Right cardiac atrium (tissue), 5 donors: ENCODE data around the gene MUC22. TPM values are rescaled to one million over a fixed set of nuclear protein-coding genes. Genes with fewer than 3 reads are reported as not detected.
"Not testable (repeated sequence)": the region's sequence is repeated elsewhere in the genome, so short reads cannot be mapped to it uniquely, and the experiment has no call there.

Experiments used
- ATAC-seq, 2 donors: fragments of 200-7000 bp; cut with Tn5 transposase; one replicate each; pipeline versions ENCODE4 v1.8.0 to v1.9.1; 2020; ENCODE audit warnings: moderate library complexity in 2 of 2, mild to moderate bottlenecking in 1 of 2
- DNase-seq, 3 donors: peaks; one replicate each; pipeline ENCODE4 v3.0.0-alpha.2; 2020
- H3K27ac ChIP-seq: one replicate; pipeline ENCODE4 v1.5.1; 2013; ENCODE audit warnings: mild to moderate bottlenecking, low read length, control low read depth, moderate library complexity
- H3K27me3 ChIP-seq: one replicate; pipeline ENCODE4 v1.6.1; 2013; ENCODE audit not compliant: control insufficient read depth, insufficient read depth
- H3K4me1 ChIP-seq: one replicate; pipeline ENCODE4 v1.6.1; 2013; ENCODE audit warnings: low read length; ENCODE audit not compliant: control insufficient read depth, insufficient read depth
- H3K4me3 ChIP-seq: one replicate; pipeline ENCODE4 v1.5.1; 2013; ENCODE audit warnings: low read length, control low read depth
- H3K9me3 ChIP-seq: one replicate; pipeline ENCODE4 v1.6.1; 2013; ENCODE audit warnings: low read length; ENCODE audit not compliant: control insufficient read depth
- WGBS: extraction: QIAGEN DNeasy Blood & Tissue Kit; methylation state at CpG from one replicate; pipeline ENCODE4 v1.1.7; 2013; 5-methylcytosine and 5-hydroxymethylcytosine counted together
- intact Hi-C, 4 donors: fragments of 100-400 bp; cut with DNase I; formaldehyde crosslinking; loops; one replicate each; pipeline versions ENCODE4 v1.11.0 to v1.14.0; 2022 to 2023
- polyA plus RNA-seq: library from polyadenylated mRNA; stranded (reverse); fragments of 200-250 nt; gene quantifications from one replicate; pipeline ENCODE4 v1.2.3, GENCODE V29; 2013
- total RNA-seq, 4 donors: library from RNA; stranded (reverse); fragmentation: NEBNext Ultra II Directional; extraction: Animal tissue kit (Norgen Biotek cat#: 25700); gene quantifications; one replicate each; pipeline ENCODE4 v1.2.1, GENCODE V29; 2021
- donor health status: healthy with polysubstance abuse.
- donor health status: DM: no; HTN: yes; CAD: no.
- donor health status: DM: no; HTN: no; CAD: no.
- donor health status: DM: no; HTN: yes; CAD: no; lungs with severe emphysema.
- donor health status: DM: yes; HTN: yes; CAD: no.

Gene MUC22
- total and polyA plus RNA-seq, 5 donors = 0.06 to 0.14 (median 0.10) TPM; not detected in 1

DNA sequence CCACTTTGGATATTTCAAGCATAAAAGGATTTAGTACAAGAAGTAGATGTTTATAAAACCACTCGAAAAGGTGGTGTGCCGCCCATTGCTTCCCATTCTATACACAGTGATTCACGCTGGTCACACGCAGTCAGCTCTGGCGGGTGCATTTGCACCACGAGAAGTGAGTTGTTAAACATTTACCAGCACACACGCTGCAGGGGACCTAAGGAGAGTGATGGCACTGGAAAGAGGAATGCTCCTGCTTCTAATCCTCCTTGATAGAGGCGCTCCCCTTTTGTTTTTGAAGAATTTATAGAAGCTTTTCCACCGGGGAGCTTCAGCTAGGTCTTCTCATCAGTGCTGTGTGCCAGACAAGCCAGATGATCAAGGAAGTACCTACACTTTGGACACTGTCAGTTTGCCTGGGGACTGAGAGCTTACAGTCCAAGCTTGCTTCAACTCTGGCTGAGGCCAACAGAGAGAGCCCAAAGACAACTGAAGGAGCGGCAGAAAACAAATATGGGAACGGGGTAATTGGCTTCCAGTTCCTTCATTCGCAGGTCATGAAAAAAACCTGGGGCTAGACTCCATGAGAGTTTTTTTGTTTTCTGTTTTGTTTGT lies 31.2 kb downstream of the MUC22 start:
- no peak overlapping the region for H3K4me3 ChIP-seq
- H3K9me3 ChIP-seq = no peaks in the 10 kb centered on the region
- H3K4me1 ChIP-seq = no peaks in the 10 kb centered on the region
- no peaks in the 10 kb centered on the region for H3K27me3 ChIP-seq
- H3K27ac ChIP-seq = no peak overlapping the region
- 75% methylated on average over 12 of the region's 12 CpGs for WGBS
- no peak for DNase-seq
- intact Hi-C loops = no loop called here
- ATAC-seq = no peak

DNA sequence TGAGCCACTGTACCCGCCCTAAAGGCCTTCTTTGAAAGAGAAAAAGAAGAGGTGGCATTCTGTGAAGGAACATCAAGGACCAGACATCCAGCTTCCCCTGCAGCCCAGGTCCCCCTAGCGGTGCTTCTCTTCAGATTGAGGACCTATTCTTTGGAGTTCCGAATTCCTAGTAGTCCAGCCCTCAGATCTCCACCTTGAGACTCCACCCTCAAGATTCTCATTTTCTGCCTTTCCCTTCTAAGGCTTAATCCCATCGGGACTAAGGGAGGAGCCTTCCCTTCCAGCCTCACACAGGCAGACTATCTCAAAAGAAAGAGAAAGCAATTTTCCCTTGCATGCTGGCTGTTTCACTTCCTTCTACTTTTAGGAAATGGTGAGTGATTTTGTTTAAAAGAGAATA lies 32.5 kb downstream of the MUC22 start:
- no peak overlapping the region for H3K27ac ChIP-seq
- H3K4me3 ChIP-seq = no peak overlapping the region
- peak; percentile 42 to 56 for ATAC-seq
- DNase-seq = peak in 2 of 3 donors; percentile 31 to 68
- no peaks in the 10 kb centered on the region for H3K4me1 ChIP-seq
- intact Hi-C loops = no loop called here
- no peaks in the 10 kb centered on the region for H3K9me3 ChIP-seq
- H3K27me3 ChIP-seq = no peaks in the 10 kb centered on the region
- WGBS = 30% methylated on average over 4 of the region's 4 CpGs

DNA sequence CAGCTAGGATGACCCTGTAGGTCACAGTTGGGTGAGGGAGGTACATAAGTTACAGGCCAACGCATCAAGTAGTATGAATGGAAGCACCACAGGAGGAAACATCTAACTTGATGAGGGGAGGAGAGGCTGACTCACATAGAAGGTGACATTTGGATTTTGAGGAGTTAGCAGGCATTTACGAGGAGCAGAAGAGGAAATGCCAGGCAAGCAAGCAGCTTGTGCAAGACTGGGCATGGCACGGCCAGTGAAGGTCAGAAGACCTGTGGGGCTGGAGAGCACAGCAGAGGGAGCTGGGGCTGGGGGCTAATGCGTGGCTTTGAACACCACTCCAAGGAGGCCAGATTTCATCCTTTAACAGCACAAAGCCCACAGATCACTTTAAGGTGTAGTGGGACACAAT lies 37.8 kb downstream of the MUC22 start:
- intact Hi-C loops = no loop called here
- Histone ChIP-seq H3K27ac (no peak overlapping the region), H3K9me3 (no peaks in the 10 kb centered on the region), H3K27me3 (no peaks in the 10 kb centered on the region), H3K4me3 (no peak overlapping the region), H3K4me1 (no peaks in the 10 kb centered on the region)
- DNase-seq (no peak), ATAC-seq (no peak)
- 79% methylated on average over 4 of the region's 4 CpGs for WGBS

DNA sequence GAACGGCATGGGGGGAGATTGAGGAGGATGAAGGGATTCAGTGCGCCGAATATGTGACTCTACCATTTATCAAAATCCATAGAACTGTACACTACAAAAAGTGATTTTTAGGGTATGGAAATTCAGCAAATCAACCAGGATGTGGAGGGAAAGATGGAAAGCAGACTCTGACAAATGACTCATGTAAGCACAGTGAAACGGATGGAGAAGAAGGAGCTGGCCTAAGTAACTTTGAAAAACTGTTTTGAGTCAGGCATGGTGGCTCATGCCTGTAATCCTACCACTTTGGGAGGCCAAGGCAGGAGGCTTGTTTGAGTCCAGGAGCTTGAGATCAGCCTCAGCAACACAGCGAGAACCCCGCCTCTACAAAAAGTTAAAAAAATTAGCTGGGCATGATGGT lies 39.2 kb downstream of the MUC22 start:
- H3K4me1 ChIP-seq = no peaks in the 10 kb centered on the region
- no peak overlapping the region for H3K27ac ChIP-seq
- DNase-seq (no peak), ATAC-seq (no peak)
- no peaks in the 10 kb centered on the region for H3K9me3 ChIP-seq
- intact Hi-C loops = no loop called here
- 92% methylated on average over 6 of the region's 6 CpGs for WGBS
- H3K4me3 ChIP-seq = no peak overlapping the region
- no peaks in the 10 kb centered on the region for H3K27me3 ChIP-seq

DNA sequence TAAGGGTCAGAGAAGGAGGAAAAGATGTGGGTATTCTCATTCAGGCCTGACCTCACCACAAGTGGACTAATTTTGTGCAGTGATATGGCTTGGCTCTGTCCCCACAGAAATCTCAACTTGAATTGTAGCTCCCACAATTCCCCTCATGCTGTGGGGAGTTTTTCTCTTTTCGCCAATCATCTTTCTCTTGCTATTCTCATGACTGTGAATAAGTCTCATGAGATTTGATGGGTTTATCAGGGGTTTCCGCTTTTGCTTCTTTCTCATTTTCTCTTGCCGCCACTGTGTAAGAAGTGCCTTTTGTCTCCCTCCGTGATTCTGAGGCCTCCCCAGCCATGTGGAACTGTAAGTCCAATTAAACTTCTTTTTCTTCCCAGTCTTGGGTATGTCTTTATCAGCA lies 42.9 kb downstream of the MUC22 start:
- DNase-seq, H3K4me1 ChIP-seq, H3K4me3 ChIP-seq, H3K27ac ChIP-seq, H3K27me3 ChIP-seq, intact Hi-C loops, H3K9me3 ChIP-seq: not testable (repeated sequence)
- 61% methylated on average over 4 of the region's 4 CpGs for WGBS
- ATAC-seq = peak in 1 of 2 donors; percentile 23

DNA sequence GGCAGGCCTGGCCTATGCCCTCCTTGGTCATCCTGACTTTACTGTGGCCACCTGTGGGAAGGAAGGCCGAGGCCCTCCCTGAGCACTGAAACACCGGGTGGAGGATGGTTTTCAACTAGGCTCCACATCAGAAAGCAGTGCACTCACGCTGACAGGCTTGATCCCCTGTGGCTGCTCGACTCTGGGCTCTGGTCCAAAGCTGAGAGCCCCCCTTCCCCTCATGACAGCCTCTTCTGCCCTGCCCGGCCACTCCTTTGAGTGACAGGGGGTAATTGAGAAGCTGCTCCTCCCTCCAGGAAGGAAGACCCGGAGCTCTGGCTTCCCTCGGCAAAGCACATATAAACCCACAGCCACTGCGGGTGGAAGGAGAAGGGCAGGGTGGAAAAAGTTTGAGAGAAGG lies 43.6 kb downstream of the MUC22 start:
- DNase-seq = peak in 2 of 3 donors; percentile 48 to 63
- Histone ChIP-seq H3K27me3 (no peaks in the 10 kb centered on the region), H3K4me3 (no peak overlapping the region), H3K4me1 (no peaks in the 10 kb centered on the region), H3K27ac (no peak overlapping the region), H3K9me3 (no peaks in the 10 kb centered on the region)
- peak; percentile 14 to 35 for ATAC-seq
- intact Hi-C loops = no loop called here
- 9% methylated on average over 8 of the region's 8 CpGs for WGBS

DNA sequence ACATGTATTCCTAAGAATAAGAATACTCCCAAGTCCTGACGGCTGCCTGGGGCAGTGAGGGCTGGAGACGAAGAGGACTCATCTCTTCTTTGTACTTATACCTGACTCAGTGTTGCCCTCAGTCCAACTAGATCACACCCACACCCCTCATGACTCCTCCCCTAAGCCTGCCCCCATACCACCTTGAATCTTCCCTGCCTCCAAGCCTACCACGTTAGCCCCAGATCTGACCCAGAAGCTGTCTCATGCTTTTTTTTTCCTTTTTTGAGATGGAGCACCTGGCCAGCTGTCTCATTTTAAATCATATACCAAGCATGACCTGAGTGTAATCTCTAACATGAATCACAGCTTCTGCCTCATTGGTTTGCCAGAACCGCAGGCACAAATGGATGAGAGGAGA lies 45.2 kb downstream of the MUC22 start:
- H3K9me3 ChIP-seq = no peaks in the 10 kb centered on the region
- 85% methylated on average over 4 of the region's 4 CpGs for WGBS
- intact Hi-C loops = no loop called here

DNA sequence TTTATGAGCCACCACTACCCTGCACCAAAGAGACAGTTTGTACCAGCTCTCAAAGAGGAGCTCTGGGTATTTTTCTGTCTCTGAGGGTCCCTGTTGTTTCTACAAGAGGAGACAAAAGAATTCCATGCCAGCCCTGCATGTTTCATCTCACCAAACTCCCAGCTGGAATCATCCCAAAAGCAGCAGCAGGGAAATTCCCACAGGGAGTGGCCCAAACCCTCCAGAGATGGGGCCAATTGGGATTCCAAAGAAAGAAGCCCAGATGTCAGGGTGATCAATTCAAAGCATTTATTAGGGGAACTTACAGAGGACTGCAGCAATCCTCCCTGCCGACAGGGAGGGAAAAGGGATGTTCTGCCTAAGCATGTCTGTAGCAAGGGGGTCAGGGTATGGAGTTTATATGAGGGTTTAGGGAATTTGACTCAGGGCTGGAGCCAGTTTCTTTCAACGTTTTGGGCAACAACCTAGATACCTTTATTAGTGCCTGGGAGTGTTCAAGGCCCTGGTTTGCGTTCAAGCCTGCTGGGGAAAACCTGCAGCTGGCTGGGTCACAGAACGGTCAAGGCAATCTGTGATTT lies 47.2 kb downstream of the MUC22 start:
- WGBS = 49% methylated on average over 4 of the region's 4 CpGs
- DNase-seq = no peak
- no peaks in the 10 kb centered on the region for H3K9me3 ChIP-seq
- no peak overlapping the region for H3K27ac ChIP-seq
- no peak overlapping the region for H3K4me3 ChIP-seq
- no peaks in the 10 kb centered on the region for H3K27me3 ChIP-seq
- H3K4me1 ChIP-seq = no peaks in the 10 kb centered on the region
- ATAC-seq = no peak
- intact Hi-C loops = no loop called here

More for the DNA sequence above, 45.2 kb downstream of the MUC22 start:
- ATAC-seq = no peak
- DNase-seq = no peak
- Histone ChIP-seq H3K27ac (no peak overlapping the region), H3K4me1 (no peaks in the 10 kb centered on the region), H3K4me3 (no peak overlapping the region), H3K27me3 (no peaks in the 10 kb centered on the region)

DNA sequence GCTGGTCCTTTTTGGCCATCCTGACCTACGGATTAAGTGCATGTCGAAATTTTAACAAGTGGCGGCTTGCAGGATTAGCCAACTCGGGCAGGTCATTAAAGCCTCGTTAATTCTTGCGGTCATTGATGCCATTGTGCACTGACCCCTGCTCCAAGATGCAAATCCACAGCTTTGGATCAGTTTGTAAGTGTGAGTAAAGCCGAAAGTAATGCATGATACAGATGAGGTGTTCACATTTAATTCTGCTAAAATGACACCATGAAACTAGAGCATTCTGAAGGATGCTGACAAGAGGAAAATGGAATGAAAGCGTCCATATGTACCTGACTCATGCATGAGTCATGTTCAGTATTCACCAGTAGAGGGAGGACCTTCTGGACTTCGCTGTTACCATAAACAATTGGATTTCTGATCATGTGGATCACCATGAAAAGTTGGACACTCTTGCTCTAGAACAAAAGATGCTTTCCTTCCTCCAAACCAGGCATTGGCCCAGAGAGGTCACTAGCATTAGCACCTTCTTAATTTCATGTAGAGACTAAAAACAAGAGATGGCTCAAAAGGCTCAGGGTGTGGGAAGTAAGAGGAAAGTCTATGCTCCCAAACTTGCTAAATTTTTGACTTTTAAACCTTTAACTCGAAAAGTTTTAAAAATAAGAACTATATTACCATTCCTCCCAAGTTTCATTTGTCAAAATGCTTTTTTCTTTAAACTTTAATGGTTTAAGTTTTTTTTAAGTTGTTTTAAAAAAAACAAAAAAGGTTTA lies 48.0 kb downstream of the MUC22 start:
- Histone ChIP-seq H3K4me1 (no peaks in the 10 kb centered on the region), H3K9me3 (no peaks in the 10 kb centered on the region), H3K4me3 (no peak overlapping the region), H3K27me3 (no peaks in the 10 kb centered on the region), H3K27ac (no peak overlapping the region)
- no peak for DNase-seq
- 68% methylated on average over 10 of the region's 10 CpGs for WGBS
- intact Hi-C loops = no loop called here
- ATAC-seq = peak in 1 of 2 donors; percentile 36

DNA sequence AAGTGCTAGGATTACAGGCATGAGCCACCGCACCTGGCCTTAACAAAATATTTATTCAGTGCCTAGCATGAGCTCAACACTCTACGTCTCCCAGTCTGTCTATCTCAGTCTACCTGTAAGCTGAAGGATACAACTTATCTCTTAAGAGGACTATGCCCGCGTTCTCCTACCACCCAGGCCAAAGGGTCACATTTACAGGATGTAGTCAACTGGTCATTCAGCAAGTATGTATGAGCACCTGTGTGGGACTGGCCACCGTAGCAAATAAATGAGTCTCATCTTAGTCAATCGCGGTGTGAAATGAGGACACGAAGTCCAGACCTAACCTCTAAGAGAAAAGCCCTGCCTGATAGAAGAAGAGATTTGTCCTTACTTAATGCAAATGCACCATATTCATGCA lies 49.9 kb downstream of the MUC22 start:
- no peaks in the 10 kb centered on the region for H3K9me3 ChIP-seq
- ATAC-seq = no peak
- H3K27ac ChIP-seq = no peak overlapping the region
- no peak overlapping the region for H3K4me3 ChIP-seq
- 93% methylated on average over 8 of the region's 8 CpGs for WGBS
- DNase-seq = no peak
- H3K27me3 ChIP-seq = no peaks in the 10 kb centered on the region
- H3K4me1 ChIP-seq = no peaks in the 10 kb centered on the region
- intact Hi-C loops = loop anchor here in 1 of 4 donors (5.0 kb wide), 1 partner anchor 138 kb away; no protein-coding TSS in a partner anchor

DNA sequence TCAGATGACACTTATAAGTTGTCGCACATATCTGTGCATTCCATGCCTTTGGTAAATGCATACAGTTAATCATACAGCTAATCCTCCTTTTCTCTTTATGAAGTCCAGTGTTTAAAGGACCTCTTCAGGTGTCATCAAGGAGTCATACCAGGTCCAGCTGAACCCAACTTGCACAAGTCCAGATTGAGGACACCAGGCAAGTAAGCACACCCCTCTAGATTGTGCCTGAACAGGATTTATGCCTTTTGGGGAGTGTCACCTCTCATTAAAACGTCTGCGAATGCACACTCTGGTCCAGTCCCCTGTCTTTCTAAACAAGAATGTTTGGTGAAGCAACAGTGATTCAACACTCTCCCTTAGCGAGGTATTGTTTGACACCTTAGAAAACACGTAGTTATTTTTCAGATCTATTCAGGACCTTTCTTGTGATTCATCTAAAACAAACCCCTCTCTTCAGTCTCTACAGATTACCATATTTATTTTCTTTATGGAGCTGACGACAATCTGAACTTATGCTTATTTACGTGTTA lies 53.7 kb downstream of the MUC22 start:
- no peaks in the 10 kb centered on the region for H3K4me1 ChIP-seq
- ATAC-seq (no peak), DNase-seq (no peak)
- H3K27ac ChIP-seq = no peak overlapping the region
- no peaks in the 10 kb centered on the region for H3K27me3 ChIP-seq
- no peak overlapping the region for H3K4me3 ChIP-seq
- no peaks in the 10 kb centered on the region for H3K9me3 ChIP-seq
- WGBS = 83% methylated on average over 7 of the region's 7 CpGs
- intact Hi-C loops = loop anchor here in 1 of 4 donors (5.0 kb wide), 1 partner anchor 142 kb away; no protein-coding TSS in a partner anchor
